K562 (cell line): ENCODE results near the gene SLC12A6. TPM values are rescaled to one million over a fixed set of nuclear protein-coding genes. Genes with fewer than 3 reads are reported as not detected.

Experiments
- BRD9 ChIP-seq: fragments of 450-650 bp; IDR thresholded peaks from 2 replicates; pipeline ENCODE4 v1.6.1; 2018; ENCODE audit warnings: low read depth; ENCODE audit not compliant: partially characterized antibody
- CC2D1A ChIP-seq: fragments of 450-650 bp; IDR thresholded peaks from 2 replicates; pipeline ENCODE4 v1.6.1; 2017; ENCODE audit warnings: mild to moderate bottlenecking
- CEBPB ChIP-seq: fragments of 450-650 bp; IDR thresholded peaks from 2 replicates; pipeline ENCODE4 v1.6.1; 2016; ENCODE audit warnings: missing genetic modification characterization, missing compliant biosample characterization
- FOS ChIP-seq: IDR thresholded peaks from 3 replicates; pipeline ENCODE4 v1.6.1; 2011; ENCODE audit not compliant: insufficient read length; ENCODE audit errors: extremely low read depth
- FOXO4 ChIP-seq: fragments of 450-650 bp; formaldehyde crosslinking; IDR thresholded peaks from 2 replicates; pipeline ENCODE4 v1.4.0; 2020; ENCODE audit warnings: mild to moderate bottlenecking, moderate library complexity
- HBP1 ChIP-seq: fragments of 450-650 bp; formaldehyde crosslinking; IDR thresholded peaks from 2 replicates; pipeline ENCODE4 v1.4.0; 2022; ENCODE audit warnings: missing genetic modification characterization
- HDAC1 ChIP-seq, 2 experiments: fragments of 450-650 bp; IDR thresholded peaks; 2 replicates each; pipeline ENCODE4 v1.6.1; 2016 to 2017; ENCODE audit warnings: inconsistent platforms in 1 of 2, mild to moderate bottlenecking in 1 of 2, moderate library complexity in 1 of 2
- KLF13 ChIP-seq: fragments of 450-650 bp; IDR thresholded peaks from 2 replicates; pipeline ENCODE4 v1.6.1; 2016; ENCODE audit warnings: missing genetic modification characterization, low read depth, mild to moderate bottlenecking, missing compliant biosample characterization, moderate library complexity, borderline replicate concordance
- NFIX ChIP-seq: fragments of 250-450 bp; sonication (Bioruptor Pico); IDR thresholded peaks from 2 replicates; pipeline ENCODE4 v1.4.0; 2020; ENCODE audit warnings: low read depth, mild to moderate bottlenecking, moderate library complexity
- ZBTB40 ChIP-seq, 2 experiments: fragments of 450-650 bp in 1 of 2; sonication (generic) in 1 of 2; formaldehyde crosslinking in 1 of 2; IDR thresholded peaks; 2 replicates each; pipeline versions ENCODE4 v1.7.1 to v1.9.0; 2016 to 2022; ENCODE audit warnings: inconsistent platforms in 1 of 2, mild to moderate bottlenecking in 1 of 2, missing genetic modification reagents in 1 of 2
- ZFP91 ChIP-seq: sonication (generic); formaldehyde crosslinking; IDR thresholded peaks from 2 replicates; pipeline ENCODE4 v1.8.0; 2022; ENCODE audit warnings: mild to moderate bottlenecking, missing genetic modification reagents
- polyA plus RNA-seq, 8 experiments: library from polyadenylated mRNA; depleted of rRNA in 4 of 8; stranded (reverse) in 5 of 8; unstranded in 3 of 8; fragments of >200 nt; fragmentation: Nextera tagmentation in 2 of 8; fragmentation: Illumina TruSeq in 1 of 8; extraction: Ambion mirVana in 2 of 8; extraction: Trizol in 1 of 8; gene quantifications; 2 replicates each; pipeline versions ENCODE4 v1.2.1 to v1.2.3, GENCODE V29; 2011 to 2014; ENCODE audit warnings: inconsistent platforms in 1 of 8, missing spikeins in 1 of 8
- total RNA-seq, 7 experiments: library from RNA; depleted of rRNA in 6 of 7; stranded (reverse); fragments of >200 nt in 6 of 7; fragmentation: Illumina TruSeq in 2 of 7; extraction: Trizol in 2 of 7; gene quantifications; 2 replicates each; pipeline versions ENCODE4 v1.2.1 to v1.2.3, GENCODE V29; 2011 to 2021; ENCODE audit warnings: low replicate concordance in 1 of 7

Gene SLC12A6
- total and polyA plus RNA-seq, 9 of the 15 experiments (the other 6 are each of a cell fraction or from before 2014, with no cell fraction given) = 1.4 to 16.4 (median 6.7) TPM

- no peak for TF ChIP-seq FOXO4 (CRISPR knock-in tag)
- no peak for TF ChIP-seq HBP1
- no peak for TF ChIP-seq BRD9
- TF ChIP-seq HDAC1 (IDR thresholded peaks at IDR 0.05) = no peak
- no peak for TF ChIP-seq FOS
- no peak for TF ChIP-seq ZFP91 (CRISPR knock-in tag)
- TF ChIP-seq ZBTB40 (IDR thresholded peaks at IDR 0.05) = no peak
- TF ChIP-seq ZBTB40 (CRISPR knock-in tag; IDR thresholded peaks at IDR 0.05) = no peak
- no peak for TF ChIP-seq NFIX (CRISPR knock-in tag)
- TF ChIP-seq KLF13 (tag) = no peak
- TF ChIP-seq CC2D1A = no peak
- no peak for TF ChIP-seq CEBPB (tag)
Measured at GRCh38 chr15:34318277-34319079, 19.1 kb downstream of the SLC12A6 start (continued).
